ENCODE results near the gene FAM229A.

FAM229A gene

GRCh38 chr1:32311709-32312393 lies 50.4 kb downstream of the FAM229A start:
- no peaks in the 10 kb centered on the region for H3K27me3 ChIP-seq (ENCODE audit: insufficient read depth, low read length)
- no peak overlapping the region for H3K9ac ChIP-seq (ENCODE audit: low read depth, low read length)
- H3K36me3 ChIP-seq (ENCODE audit: insufficient read depth, low read depth, low read length), result peaks cover 16% of the 10 kb centered on the region
- H3K4me3 ChIP-seq (ENCODE audit: low read length), result no peak overlapping the region
- no peaks in the 10 kb centered on the region for H3K9me3 ChIP-seq (ENCODE audit: insufficient read depth, low read depth, low read length)
- H3K27ac ChIP-seq (ENCODE audit: low read length), result no peak overlapping the region
- H3K4me1 ChIP-seq (ENCODE audit: insufficient read depth, low read length), result no peaks in the 10 kb centered on the region

Data from iPS-20b (cell line).